Measurements from ENCODE around the gene ADAMTS17. TPM values are rescaled to one million over a fixed set of nuclear protein-coding genes. Genes with fewer than 3 reads are reported as not detected.

The ADAMTS17 gene
- total RNA-seq, 8 experiments from 2014 or later = 0.33 to 2.1 (median 1.1) TPM

- WGBS, 10 experiments = 5 to 77% (median 57%) methylated on average over 1 to 11 of the region's 15 CpGs
These were observed 230.4 kb downstream of the ADAMTS17 start for GRCh38 chr15:100111125-100112060.

GRCh38 chr15:100109486-100110035 lies 232.2 kb downstream of the ADAMTS17 start:
- Histone ChIP-seq H3K4me3 (no peak overlapping the region), H3K27ac (no peak overlapping the region), H3K4me1 (replicated peaks in 1 of 2) (peaks cover 0 to 9% of the 10 kb centered on the region in 2 donors)
- ATAC-seq (replicated peaks in 6 of 8) = no peak
- 42 to 92% (median 77%) methylated on average over 1 to 9 of the region's 14 CpGs; no CpG with 5 or more reads in 4 of the 10 experiments for WGBS, 10 experiments
- in situ Hi-C loops (cut with MboI; ENCODE audit: low pct_unique_long_range_greater_than_20kb in 2 of 9, low sequenced_read_pairs in 9 of 9, unreplicated experiment in 9 of 9) = no loop called here

More at GRCh38 chr15:100111125-100112060, 230.4 kb downstream of the ADAMTS17 start:
- ATAC-seq (replicated peaks in 6 of 8) = peak in 7 of 8 experiments; percentile 87 to 96 (median 93)
- Histone ChIP-seq H3K4me3 (no peak overlapping the region), H3K27ac (no peak overlapping the region), H3K4me1 (replicated peaks in 1 of 2) (peaks cover 0 to 12% of the 10 kb centered on the region in 2 donors)
- in situ Hi-C loops (cut with MboI; ENCODE audit: low pct_unique_long_range_greater_than_20kb in 2 of 9, low sequenced_read_pairs in 9 of 9, unreplicated experiment in 9 of 9) = no loop called here

- in situ Hi-C loops (cut with MboI; ENCODE audit: low pct_unique_long_range_greater_than_20kb in 2 of 9, low sequenced_read_pairs in 9 of 9, unreplicated experiment in 9 of 9) = no loop called here
- Histone ChIP-seq H3K4me3 (no peak overlapping the region), H3K27ac (no peak overlapping the region), H3K4me1 (replicated peaks in 1 of 2) (peaks cover 0 to 2% of the 10 kb centered on the region in 2 donors)
- WGBS, 10 experiments = 80 to 100% (median 100%) methylated on average over 1 to 2 of the region's 15 CpGs; no CpG with 5 or more reads in 7 of the 10 experiments
- no peak for ATAC-seq (replicated peaks in 6 of 8)
These were observed 232.9 kb downstream of the ADAMTS17 start for GRCh38 chr15:100108846-100109245.

DNA sequence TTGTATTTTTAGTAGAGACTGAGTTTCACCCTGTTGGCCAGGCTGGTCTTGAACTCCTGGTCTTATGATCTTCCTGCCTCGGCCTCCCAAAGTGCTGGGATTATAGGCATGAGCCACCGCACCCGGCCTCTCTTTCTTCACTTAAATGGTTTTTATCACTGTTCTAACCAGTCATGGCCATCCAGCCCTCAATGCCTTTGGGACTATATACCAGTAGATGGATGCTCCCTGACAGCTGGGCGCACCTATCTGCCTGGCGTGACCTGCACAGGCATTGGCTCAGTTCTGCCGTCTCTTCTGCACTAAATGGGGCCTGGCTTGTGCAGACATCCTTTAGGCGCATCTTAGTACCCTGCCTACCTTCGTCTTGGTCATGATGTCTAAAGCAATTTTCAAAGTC lies 233.4 kb downstream of the ADAMTS17 start:
- no peaks in the 10 kb centered on the region for H3K4me1 ChIP-seq (replicated peaks in 1 of 2)
- in situ Hi-C loops (cut with MboI; ENCODE audit: low pct_unique_long_range_greater_than_20kb in 2 of 9, low sequenced_read_pairs in 9 of 9, unreplicated experiment in 9 of 9) = no loop called here
- no peak for ATAC-seq (replicated peaks in 6 of 8)
- H3K27ac ChIP-seq = no peak overlapping the region
- WGBS, 10 experiments = 60 to 100% (median 92%) methylated on average over 1 to 7 of the region's 8 CpGs; no CpG with 5 or more reads in 2 of the 10 experiments
- no peak overlapping the region for H3K4me3 ChIP-seq

DNA sequence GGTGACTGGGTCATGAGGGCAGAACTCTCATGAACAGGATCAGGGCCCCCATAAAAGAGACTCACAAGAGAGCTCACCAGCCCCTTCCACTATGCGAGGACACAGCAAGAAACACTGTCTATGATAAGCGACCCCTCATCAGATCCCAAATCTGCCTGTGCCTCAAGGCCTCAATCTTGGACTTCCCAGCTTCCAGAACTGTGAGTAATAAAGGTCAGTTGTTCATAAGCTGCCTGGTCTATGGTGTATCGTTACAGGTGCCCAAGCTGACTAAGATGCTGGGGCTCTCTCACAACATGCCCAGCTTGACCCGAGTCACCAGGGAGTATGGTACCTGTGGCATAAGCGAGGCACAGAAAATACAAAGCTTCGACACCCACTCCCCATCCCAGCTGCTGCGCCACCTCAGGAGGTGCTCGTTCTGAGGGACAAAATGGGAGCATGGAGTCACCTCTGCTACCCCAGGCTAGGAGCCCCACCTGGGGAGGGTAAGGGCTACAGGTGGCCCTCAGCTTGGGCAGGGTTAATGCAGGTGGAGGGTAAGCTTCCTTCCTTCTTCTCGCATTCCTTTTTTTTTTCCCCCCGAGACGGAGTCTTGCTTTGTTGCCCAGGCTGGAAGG lies 234.1 kb downstream of the ADAMTS17 start:
- in situ Hi-C loops (cut with MboI; ENCODE audit: low pct_unique_long_range_greater_than_20kb in 2 of 9, low sequenced_read_pairs in 9 of 9, unreplicated experiment in 9 of 9) = no loop called here
- 50 to 93% (median 81%) methylated on average over 1 to 7 of the region's 11 CpGs; no CpG with 5 or more reads in 4 of the 10 experiments for WGBS, 10 experiments
- Histone ChIP-seq H3K4me1 (replicated peaks in 1 of 2) (no peaks in the 10 kb centered on the region), H3K27ac (no peak overlapping the region), H3K4me3 (no peak overlapping the region)
- no peak for ATAC-seq (replicated peaks in 6 of 8)

GRCh38 chr15:100107151-100107550 lies 234.6 kb downstream of the ADAMTS17 start:
- in situ Hi-C loops (cut with MboI; ENCODE audit: low pct_unique_long_range_greater_than_20kb in 2 of 9, low sequenced_read_pairs in 9 of 9, unreplicated experiment in 9 of 9) = no loop called here
- WGBS, 10 experiments = 58 to 96% (median 90%) methylated on average over 2 to 6 of the region's 8 CpGs; no CpG with 5 or more reads in 3 of the 10 experiments
- Histone ChIP-seq H3K4me1 (replicated peaks in 1 of 2) (no peaks in the 10 kb centered on the region), H3K27ac (no peak overlapping the region), H3K4me3 (no peak overlapping the region)
- ATAC-seq (replicated peaks in 6 of 8) = no peak

DNA sequence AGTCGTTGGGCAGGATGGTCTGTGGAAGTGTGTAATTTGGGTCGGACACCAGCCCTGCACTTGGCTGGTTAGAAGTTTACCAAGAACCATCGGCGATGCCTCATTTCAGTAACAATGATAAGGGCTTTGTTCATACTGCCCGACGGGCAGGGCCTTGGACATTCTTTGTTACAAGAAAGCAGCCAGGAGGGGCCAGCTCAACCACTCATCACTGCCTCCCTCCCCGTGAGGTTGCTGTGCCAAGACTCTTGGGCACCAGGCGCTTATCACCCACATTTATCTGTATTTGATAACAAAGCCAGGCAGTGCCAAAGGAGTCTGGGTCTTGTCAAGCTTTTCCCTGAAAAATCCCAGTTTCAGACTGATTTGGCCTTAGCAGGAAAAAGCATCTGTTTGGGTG lies 235.0 kb downstream of the ADAMTS17 start:
- no peak overlapping the region for H3K4me3 ChIP-seq
- H3K27ac ChIP-seq = no peak overlapping the region
- ATAC-seq (replicated peaks in 6 of 8) = no peak
- H3K4me1 ChIP-seq (replicated peaks in 1 of 2) = no peaks in the 10 kb centered on the region
- in situ Hi-C loops (cut with MboI; ENCODE audit: low pct_unique_long_range_greater_than_20kb in 2 of 9, low sequenced_read_pairs in 9 of 9, unreplicated experiment in 9 of 9) = no loop called here
- WGBS, 10 experiments = 27 to 80% (median 76%) methylated on average over 2 to 7 of the region's 8 CpGs; no CpG with 5 or more reads in 4 of the 10 experiments

GRCh38 chr15:100105101-100105500 lies 236.7 kb downstream of the ADAMTS17 start:
- ATAC-seq (replicated peaks in 6 of 8) = no peak
- H3K27ac ChIP-seq = no peak overlapping the region
- in situ Hi-C loops (cut with MboI; ENCODE audit: low pct_unique_long_range_greater_than_20kb in 2 of 9, low sequenced_read_pairs in 9 of 9, unreplicated experiment in 9 of 9) = no loop called here
- no peak overlapping the region for H3K4me3 ChIP-seq
- no peaks in the 10 kb centered on the region for H3K4me1 ChIP-seq (replicated peaks in 1 of 2)
- 27 to 100% (median 78%) methylated on average over 1 to 5 of the region's 6 CpGs; no CpG with 5 or more reads in 4 of the 10 experiments for WGBS, 10 experiments

DNA sequence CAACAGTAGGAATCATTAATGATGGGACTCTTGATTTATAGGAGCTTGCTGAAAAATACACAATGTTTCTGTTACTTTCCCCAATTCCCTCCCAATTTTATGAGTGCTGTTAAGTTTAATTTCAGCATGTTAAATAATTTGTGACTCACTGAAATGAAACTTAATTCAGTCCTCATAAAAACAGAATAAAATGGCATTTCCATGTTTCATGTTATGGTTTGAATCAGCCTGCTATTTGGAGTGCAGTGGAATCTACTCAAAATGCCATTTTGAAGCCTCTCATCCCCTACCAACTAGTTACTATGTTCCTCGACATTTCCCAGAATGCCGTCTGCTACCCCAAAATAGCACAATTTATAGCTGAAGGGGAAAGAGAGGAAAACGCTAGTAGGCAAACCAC lies 237.5 kb downstream of the ADAMTS17 start:
- no peak overlapping the region for H3K4me3 ChIP-seq
- in situ Hi-C loops (cut with MboI; ENCODE audit: low pct_unique_long_range_greater_than_20kb in 2 of 9, low sequenced_read_pairs in 9 of 9, unreplicated experiment in 9 of 9) = no loop called here
- WGBS, 10 experiments = 24 to 100% (median 73%) methylated on average over 1 to 3 of the region's 3 CpGs; no CpG with 5 or more reads in 1 of the 10 experiments
- no peak overlapping the region for H3K27ac ChIP-seq
- ATAC-seq (replicated peaks in 6 of 8) = no peak
- H3K4me1 ChIP-seq (replicated peaks in 1 of 2) = no peaks in the 10 kb centered on the region

GRCh38 chr15:100103828-100104227 lies 237.9 kb downstream of the ADAMTS17 start:
- ATAC-seq (replicated peaks in 6 of 8) = no peak
- Histone ChIP-seq H3K27ac (no peak overlapping the region), H3K4me3 (no peak overlapping the region), H3K4me1 (replicated peaks in 1 of 2) (no peaks in the 10 kb centered on the region)
- 13 to 96% (median 72%) methylated on average over 1 to 6 of the region's 6 CpGs; no CpG with 5 or more reads in 1 of the 10 experiments for WGBS, 10 experiments
- in situ Hi-C loops (cut with MboI; ENCODE audit: low pct_unique_long_range_greater_than_20kb in 2 of 9, low sequenced_read_pairs in 9 of 9, unreplicated experiment in 9 of 9) = no loop called here

DNA sequence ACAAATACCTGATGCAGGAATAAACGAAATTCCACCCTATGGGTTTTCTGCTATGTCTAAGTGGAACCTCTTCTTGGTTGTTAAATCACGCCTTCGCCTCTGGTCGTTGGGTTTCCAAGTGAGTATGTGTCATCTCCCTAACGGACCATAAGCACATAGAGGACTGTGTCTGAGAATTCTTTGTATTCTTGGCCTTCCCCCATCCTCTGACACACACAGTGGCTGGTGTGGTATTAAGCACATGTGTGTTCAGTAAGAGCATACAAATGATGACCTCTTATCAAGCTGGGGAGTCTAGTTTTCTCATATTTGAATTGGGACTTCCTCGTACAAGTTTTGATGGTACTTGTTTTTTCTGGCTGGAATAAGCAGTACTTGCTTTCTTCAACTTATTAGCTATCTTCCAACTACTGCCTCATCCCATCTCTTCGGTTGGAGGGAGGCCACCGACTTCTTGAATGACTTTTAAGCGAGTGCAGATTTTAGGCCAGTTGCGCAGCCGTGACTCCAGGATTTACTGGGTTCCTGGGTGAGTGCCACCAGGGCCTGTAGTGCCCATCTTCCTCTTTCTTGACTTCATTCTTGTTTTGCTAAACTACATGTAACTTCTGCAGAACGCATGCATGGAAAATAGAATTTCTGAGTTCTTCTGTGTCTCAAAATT lies 240.2 kb downstream of the ADAMTS17 start:
- Histone ChIP-seq H3K4me3 (no peak overlapping the region), H3K27ac (no peak overlapping the region), H3K4me1 (replicated peaks in 1 of 2) (no peaks in the 10 kb centered on the region)
- no peak for ATAC-seq (replicated peaks in 6 of 8)
- WGBS, 10 experiments = 8 to 96% (median 85%) methylated on average over 1 to 11 of the region's 12 CpGs; no CpG with 5 or more reads in 1 of the 10 experiments
- in situ Hi-C loops (cut with MboI; ENCODE audit: low pct_unique_long_range_greater_than_20kb in 2 of 9, low sequenced_read_pairs in 9 of 9, unreplicated experiment in 9 of 9) = no loop called here

GRCh38 chr15:100100926-100101325 lies 240.8 kb downstream of the ADAMTS17 start:
- Histone ChIP-seq H3K4me1 (replicated peaks in 1 of 2) (no peaks in the 10 kb centered on the region), H3K4me3 (no peak overlapping the region), H3K27ac (no peak overlapping the region)
- in situ Hi-C loops (cut with MboI; ENCODE audit: low pct_unique_long_range_greater_than_20kb in 2 of 9, low sequenced_read_pairs in 9 of 9, unreplicated experiment in 9 of 9) = no loop called here
- ATAC-seq (replicated peaks in 6 of 8) = no peak
- WGBS, 10 experiments = 0 to 100% (median 50%) methylated on average over 1 to 3 of the region's 6 CpGs; no CpG with 5 or more reads in 4 of the 10 experiments
